Measurements from ENCODE around the gene SLC5A6.

SLC5A6 gene

GRCh38 chr2:27211943-27212625, at the start of gene SLC5A6, which contains the start of gene ATRAID:
TSS of gene SLC5A6 (minus strand) at chr2:27212268. CDS start at chr2:27207650, 4,618 bp downstream.
TSS of gene ATRAID (plus strand) at chr2:27212041. CDS start at chr2:27212369, 328 bp downstream.
- TF ChIP-seq CTCF (conservative IDR thresholded peaks at IDR 0.05), result no peak

GRCh38 chr2:27261241-27261925, 49.3 kb upstream of the SLC5A6 start:
- TF ChIP-seq CTCF (conservative IDR thresholded peaks at IDR 0.05), result no peak
- no peak overlapping the region for H3K27ac ChIP-seq

More at GRCh38 chr2:27211943-27212625, at the start of gene SLC5A6, which contains the start of gene ATRAID:
- peak within 1 kb of the TSS; percentile 96 for H3K27ac ChIP-seq

- no peak for TF ChIP-seq CTCF (conservative IDR thresholded peaks at IDR 0.05)
- H3K27ac ChIP-seq, result no peak overlapping the region
These were observed 46.0 kb upstream of the SLC5A6 start for GRCh38 chr2:27258051-27258450.

- no peak for TF ChIP-seq CTCF (conservative IDR thresholded peaks at IDR 0.05)
- no peak overlapping the region for H3K27ac ChIP-seq
These were observed 44.9 kb upstream of the SLC5A6 start for GRCh38 chr2:27256855-27257454.

GRCh38 chr2:27255660-27256059, 43.6 kb upstream of the SLC5A6 start:
- no peak overlapping the region for H3K27ac ChIP-seq
- no peak for TF ChIP-seq CTCF (conservative IDR thresholded peaks at IDR 0.05)

- TF ChIP-seq CTCF (conservative IDR thresholded peaks at IDR 0.05), result no peak
- no peak overlapping the region for H3K27ac ChIP-seq
These were observed 43.1 kb upstream of the SLC5A6 start for GRCh38 chr2:27255187-27255586.

- TF ChIP-seq CTCF (conservative IDR thresholded peaks at IDR 0.05), result no peak
These were observed 39.7 kb upstream of the SLC5A6 start for GRCh38 chr2:27251766-27252165.

More at GRCh38 chr2:27251766-27252165, 39.7 kb upstream of the SLC5A6 start:
- no peak overlapping the region for H3K27ac ChIP-seq
